Measurements from ENCODE around the gene SURF6. TPM values are rescaled to one million over a fixed set of nuclear protein-coding genes. Genes with fewer than 3 reads are reported as not detected.
"Not testable (repeated sequence)": the region's sequence is repeated elsewhere in the genome, so short reads cannot be mapped to it uniquely, and the experiment has no call there.

SURF6 gene
- polyA plus RNA-seq, 3 donors = 21.2 to 31.3 (median 29.9) TPM

DNA sequence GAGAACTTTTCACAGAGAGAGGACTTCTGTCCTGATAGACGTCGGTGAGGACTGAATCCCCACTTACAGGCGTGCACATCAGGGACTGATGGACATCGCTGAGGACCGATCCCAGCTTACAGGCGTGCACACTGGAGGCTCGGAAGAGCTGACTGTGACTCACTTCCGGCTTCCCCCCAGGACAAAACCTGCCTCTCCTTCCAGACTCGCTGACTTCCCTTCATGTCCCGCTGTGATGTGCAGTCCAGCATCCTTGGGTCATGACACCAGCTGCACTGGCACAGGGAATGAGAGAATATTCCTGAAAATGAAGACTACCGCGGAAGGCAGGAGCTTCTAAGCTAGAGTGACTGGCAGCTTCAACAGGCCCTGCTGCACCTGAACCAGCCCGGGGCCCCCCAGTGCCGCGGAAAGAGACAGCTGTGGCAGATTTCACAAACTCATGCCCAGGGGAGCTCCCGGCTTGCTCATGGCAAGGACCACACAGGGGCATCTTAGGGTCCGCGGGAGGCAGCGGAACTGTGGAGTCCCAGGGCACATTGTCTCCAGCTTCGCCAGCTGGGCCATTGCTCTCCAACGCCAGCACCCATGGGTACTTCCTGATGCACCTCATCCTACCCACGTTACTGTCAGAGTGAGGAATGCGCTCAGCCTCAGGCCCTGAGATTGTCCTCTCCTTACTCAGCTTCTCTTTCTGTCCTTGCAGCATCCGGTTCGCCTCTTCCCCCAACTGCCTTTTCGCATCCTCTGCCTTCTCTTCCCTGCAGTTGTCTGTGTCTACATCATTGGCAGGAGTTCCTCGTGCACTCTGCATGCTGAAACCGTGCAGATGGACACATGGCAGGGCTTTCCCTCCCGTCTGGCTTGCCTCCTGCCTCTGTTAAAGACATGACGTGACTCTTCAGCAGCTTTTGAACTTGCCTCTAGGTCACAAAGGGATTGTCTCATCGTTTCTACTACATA, 29.5 kb downstream of the SURF6 start:
- DNase-seq (ENCODE audit: extremely low read depth in 1 of 11, low read depth in 9 of 11, low spot score in 4 of 11) = no peak

DNA sequence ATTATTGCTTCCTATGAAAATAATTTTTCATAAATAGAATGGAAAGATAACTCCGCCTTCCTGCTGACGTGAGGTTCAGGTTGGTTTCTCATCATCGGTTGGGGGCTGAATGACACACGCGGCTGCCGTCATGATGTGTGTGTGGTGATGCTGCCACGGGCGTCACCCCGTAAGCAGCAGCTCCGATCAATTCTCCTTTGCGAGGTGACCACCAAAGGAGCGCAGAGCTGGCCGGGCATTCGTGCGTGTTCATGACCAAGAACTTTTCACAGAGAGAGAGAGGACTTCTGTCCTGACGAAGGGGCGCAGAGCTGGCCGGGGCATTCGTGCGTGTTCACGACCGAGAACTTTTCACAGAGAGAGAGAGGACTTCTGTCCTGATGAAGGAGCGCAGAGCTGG, 30.3 kb downstream of the SURF6 start:
- no peak for DNase-seq (ENCODE audit: extremely low read depth in 1 of 11, low read depth in 9 of 11, low spot score in 4 of 11)

DNA sequence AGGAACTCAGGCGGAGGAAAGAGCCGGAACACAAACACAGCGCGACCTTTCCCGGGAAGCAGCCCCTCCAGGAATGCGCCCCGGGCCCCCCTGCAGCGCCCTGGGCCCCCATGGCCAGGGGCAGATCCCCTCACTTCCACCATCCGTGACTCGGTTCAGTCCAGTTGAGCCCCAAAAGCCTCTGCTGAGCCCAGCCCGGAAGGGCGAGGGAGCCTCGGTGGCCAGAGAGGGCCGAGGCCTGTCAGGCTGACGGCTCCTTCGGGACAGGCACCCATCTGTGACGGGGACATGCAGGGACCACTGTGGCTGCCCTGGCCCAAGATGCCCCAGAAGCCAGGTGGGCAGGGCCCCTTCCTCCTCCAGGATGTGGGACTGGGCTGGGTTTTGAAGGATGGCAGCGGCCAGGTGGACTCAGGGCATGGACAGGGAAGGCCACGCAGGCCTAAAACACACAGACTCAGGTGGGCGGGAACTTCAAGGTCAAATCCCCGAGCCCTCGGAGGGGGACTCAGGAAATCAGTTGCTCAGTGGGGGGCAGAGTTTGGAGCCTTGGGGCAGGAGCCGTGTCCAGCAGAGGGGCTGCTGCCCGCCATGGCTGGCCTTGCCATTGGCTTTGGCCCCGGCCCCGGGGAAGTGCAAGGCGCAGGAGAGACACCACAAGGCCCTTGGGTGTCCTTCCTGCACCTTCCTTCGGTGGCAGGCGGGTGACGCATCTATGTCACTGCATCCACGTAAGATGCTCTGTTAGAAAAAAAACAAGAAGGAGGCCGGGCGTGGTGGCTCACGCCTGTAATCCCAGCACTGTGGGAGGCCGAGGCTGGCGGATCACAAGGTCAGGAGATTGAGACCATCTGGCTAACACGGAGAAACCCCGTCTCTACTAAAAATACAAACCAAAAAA, 31.3 kb downstream of the SURF6 start:
- DNase-seq (ENCODE audit: extremely low read depth in 1 of 11, low read depth in 9 of 11, low spot score in 4 of 11) = no peak

DNA sequence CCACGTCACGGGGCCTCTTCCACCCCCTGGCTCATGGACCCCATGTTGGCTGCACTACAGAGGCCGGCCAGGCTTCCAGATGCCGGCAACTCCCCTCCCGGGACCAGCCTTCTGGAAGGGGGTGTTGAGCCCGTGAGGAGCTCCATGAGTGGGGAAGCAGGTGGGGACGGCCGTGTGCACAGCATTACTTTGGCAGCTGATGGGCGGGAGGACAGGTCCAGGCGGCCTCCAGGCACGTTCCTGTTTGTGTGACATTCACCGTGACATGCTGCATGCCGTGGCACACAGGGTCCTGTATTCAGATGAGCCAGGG, 31.9 kb downstream of the SURF6 start:
- no peak for DNase-seq (ENCODE audit: extremely low read depth in 1 of 11, low read depth in 9 of 11, low spot score in 4 of 11)

DNA sequence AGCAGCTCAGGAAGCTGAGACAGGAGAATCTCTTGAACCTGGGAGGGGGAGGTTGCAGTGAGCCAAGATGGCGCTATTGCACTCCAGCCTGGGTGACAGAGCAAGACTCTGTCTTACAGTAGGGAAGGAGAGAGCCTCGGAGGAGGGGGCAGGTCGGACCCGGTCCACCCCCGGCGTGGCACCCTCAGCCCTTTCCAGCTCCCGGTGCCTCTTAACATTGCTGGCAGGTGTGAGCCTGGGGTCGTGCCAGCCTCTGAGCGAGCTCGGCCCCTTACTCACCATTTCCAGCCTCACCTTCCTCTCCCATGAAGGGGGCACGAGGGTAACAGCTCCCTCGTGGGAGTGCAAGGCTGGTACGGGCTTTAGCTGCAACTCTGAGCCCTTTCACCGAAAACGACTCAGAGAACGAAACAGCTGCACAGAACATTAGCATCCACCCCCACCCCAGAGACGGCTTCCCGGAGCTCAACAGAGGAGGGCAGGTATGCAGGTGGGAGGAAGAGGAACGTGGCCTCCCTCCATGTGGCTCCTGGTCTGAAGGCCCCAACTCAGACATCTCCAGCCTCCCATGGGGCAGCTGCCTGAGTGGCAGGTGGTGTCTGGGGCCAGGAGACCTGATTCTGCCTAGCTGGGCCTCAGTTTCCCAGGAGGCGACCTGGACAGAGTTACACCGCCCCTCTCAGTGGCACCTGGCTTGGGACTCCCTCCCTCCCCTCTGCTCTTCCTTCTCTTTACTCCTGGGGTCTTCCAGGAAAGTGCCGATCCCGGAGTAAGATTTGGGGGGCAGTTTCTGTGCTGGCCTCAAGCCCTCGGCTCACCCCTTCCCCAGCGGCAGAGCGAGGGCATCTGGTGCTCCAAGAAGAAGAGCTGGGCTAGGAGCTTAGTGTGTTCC, 32.5 kb downstream of the SURF6 start:
- DNase-seq (ENCODE audit: extremely low read depth in 1 of 11, low read depth in 9 of 11, low spot score in 4 of 11) = no peak

DNA sequence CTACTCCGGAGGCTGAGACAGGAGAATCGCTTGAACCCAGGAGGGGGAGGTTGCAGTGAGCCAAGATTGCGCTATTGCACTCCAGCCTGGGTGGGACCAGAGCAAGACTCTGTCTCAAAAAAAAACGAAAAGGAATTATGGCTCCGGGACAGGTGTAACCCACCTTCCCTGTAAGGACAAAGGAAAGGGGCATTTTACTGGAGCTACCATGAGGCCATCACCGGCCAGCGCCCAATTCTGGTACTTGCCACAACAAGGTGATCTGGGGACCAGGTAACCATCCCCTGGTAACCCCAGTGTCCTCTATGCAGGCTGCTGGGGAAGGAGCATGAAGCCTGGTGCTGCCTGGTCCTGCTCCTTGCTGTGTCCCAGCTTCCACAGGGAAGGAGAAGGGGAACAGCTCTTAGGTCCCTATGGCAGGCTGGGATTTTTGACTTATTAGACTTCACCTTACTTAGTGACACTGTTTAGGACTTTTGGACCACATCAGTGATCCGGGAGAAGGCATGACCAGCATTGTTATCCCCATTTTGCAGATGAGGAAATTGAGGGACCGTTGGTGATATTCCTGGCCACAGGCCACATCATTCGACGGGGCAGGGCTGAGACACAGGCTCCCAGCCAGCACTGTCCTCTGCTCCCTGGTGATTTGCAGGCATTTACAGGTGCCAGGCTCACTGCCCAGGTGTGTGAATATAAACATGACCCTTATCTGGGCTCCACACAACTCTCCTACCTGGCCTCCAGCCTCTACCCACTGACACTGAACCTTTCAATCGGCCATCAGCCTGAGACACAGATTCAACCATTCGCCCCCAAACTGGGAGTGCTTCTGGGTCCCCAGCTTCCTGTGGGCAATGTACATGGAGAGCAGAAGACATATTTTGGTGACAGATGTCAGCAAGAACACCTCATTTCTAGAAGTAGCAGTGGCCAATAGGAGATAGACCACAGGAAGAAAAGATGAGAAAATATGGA, 34.4 kb downstream of the SURF6 start:
- no peak for DNase-seq (ENCODE audit: extremely low read depth in 1 of 11, low read depth in 9 of 11, low spot score in 4 of 11)

DNA sequence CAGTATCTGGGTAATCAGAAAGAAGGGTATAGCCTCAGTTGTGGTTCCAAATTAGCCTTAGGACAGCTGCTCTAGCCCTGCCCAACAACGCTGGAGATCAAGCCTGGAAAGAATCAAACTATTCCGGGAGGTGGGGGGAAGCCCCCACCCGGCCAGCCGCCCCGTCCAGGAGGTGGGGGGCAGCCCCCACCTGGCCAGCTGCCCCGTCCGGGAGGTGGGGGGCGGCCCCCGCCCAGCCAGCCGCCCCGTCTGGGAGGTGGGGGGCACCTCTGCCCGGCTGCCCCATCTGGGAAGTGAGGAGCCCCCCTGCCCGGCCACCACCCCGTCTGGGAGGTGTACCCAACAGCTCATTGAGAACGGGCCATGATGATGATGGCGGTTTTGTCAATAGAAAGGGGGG, 36.0 kb downstream of the SURF6 start:
- DNase-seq (ENCODE audit: extremely low read depth in 1 of 11, low read depth in 9 of 11, low spot score in 4 of 11) = not testable (repeated sequence)

DNA sequence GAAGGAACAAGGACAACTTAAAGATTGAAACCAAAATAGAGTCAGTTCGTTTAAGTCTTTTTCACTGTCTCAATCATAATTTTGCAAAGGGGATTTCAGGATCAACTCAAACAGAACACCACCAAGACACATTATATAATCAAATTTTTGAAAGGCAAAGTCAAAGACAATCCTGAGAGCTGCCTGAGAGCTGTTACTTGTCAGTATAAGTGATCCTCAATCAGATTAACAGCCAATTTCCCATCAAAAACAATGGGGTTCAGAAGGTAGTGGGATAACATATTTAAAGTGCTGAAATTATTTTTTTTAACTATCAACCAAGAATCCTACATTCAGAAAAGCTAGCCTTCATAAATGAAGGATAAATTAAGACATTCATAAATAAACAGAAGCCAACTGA, 41.7 kb downstream of the SURF6 start:
- no peak for DNase-seq (ENCODE audit: extremely low read depth in 1 of 11, low read depth in 9 of 11, low spot score in 4 of 11)

DNA sequence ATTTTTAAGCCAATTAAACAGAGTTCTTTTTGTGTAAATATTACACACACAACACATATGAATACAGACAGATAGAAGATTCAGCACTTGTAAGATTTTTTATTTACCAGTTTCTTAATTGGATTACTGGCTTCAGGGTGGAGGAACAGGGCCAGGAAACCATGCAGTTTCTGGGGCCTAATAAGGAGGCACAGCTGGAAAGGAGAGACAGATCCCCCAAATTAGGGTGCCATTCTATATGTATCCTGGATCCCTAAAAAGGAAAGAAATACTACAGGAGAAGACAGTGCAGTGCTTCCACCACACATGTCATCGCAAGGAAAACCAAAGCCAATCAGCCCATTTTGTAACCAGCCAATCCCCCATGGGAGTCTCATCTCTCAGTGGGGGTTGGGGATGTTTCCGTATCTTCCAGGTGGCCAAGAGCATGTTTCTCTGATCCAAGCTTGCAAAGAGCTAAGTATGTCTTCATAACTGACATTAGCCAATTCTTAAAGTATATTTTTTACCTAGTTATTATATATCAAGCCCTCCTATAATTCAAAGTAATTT, 45.2 kb downstream of the SURF6 start:
- DNase-seq (ENCODE audit: extremely low read depth in 1 of 11, low read depth in 9 of 11, low spot score in 4 of 11) = no peak

DNA sequence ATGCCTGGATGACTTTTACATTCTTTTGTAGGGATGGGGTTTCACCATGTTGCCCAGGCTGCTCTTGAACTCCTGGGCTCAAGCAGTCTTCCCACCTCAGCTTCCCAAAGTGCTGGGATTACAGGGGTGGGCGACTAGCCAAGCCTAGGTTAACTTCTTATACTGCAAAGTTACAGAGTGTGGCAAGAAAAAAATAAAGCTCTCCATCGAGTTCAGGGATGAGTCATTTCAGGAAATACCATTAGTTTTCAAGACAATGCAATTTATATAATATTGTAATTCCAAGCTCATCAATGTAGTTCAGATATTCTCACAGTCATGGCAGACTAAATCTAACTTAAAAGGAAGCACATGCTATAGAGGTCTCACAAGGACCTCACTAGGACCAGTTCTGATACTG, 49.5 kb downstream of the SURF6 start:
- no peak for DNase-seq (ENCODE audit: extremely low read depth in 1 of 11, low read depth in 9 of 11, low spot score in 4 of 11)

DNA sequence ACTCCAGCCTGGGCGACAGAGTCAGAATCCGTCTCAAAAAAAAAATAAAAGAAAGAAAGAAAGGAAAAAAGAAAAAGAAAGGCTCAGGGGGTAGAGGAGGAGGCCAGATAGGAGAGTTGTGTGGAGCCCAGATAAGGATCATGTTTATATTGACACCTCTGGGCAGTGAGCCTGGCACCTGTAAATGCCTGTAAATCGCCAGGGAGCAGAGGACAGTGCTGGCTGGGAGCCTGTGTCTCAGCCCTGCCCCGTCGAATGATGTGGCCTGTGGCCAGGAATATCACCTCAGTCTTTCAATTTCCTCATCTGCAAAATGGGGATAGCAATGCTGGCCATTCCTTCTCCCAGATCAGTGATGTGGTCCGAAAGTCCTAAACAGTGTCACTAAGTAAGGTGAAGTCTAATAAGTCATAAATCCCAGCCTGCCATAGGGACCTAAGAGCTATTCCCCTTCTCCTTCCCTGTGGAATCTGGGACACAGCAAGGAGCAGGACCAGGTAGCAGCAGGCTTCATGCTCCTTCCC, 50.7 kb downstream of the SURF6 start:
- DNase-seq (ENCODE audit: extremely low read depth in 1 of 11, low read depth in 9 of 11, low spot score in 4 of 11) = no peak

DNA sequence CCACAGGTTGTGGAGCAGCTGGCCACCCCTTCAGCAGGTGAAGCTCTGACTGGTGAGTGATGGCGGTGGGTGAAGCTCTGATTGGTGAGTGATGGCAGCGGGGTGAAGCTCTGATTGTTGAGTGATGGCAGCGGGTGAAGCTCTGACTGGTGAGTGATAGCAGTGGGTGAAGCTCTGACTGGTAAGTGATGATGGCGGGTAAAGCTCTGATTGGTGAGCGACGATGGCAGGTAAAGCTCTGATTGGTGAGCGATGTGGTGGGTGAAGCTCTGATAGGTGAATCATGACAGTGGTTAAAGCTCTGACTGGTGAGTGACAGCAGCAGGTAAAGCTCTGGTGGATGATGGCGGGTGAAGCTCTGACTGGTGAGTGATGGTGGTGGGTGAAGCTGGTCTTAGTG, 51.6 kb downstream of the SURF6 start:
- no peak for DNase-seq (ENCODE audit: extremely low read depth in 1 of 11, low read depth in 9 of 11, low spot score in 4 of 11)

DNA sequence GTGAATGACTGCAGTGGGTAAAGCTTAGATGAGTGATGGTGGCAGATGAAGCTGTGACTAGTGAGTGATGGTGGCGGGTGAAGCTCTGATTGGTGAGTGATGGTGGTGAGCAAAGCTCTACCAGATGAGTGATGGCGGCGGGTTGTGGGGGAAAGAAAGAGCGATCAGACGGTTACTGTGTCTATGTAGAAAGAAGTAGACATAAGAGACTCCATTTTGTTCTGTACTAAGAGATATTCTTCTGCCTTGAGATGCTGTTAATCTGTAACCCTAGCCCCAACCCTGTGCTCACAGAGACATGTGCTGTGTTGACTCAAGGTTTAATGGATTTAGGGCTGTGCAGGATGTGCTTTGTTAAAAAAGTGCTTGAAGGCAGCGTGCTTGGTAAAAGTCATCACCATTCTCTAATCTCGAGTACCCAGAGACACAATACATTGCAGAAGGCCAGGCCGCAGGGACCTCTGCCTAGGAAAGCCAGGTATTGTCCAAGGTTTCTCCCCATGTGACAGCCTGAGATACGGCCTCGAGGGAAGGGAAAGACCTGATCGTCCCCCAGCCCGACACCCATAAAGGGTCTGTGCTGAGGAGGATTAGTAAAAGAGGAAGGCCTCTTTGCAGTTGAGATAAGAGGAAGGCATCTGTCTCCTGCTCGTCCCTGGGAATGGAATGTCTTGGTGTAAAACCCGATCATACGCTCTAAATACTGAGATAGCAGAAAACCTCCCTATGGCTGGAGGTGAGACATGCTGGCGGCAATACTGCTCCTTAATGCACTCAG, 52.5 kb downstream of the SURF6 start:
- not testable (repeated sequence) for DNase-seq (ENCODE audit: extremely low read depth in 1 of 11, low read depth in 9 of 11, low spot score in 4 of 11)

DNA sequence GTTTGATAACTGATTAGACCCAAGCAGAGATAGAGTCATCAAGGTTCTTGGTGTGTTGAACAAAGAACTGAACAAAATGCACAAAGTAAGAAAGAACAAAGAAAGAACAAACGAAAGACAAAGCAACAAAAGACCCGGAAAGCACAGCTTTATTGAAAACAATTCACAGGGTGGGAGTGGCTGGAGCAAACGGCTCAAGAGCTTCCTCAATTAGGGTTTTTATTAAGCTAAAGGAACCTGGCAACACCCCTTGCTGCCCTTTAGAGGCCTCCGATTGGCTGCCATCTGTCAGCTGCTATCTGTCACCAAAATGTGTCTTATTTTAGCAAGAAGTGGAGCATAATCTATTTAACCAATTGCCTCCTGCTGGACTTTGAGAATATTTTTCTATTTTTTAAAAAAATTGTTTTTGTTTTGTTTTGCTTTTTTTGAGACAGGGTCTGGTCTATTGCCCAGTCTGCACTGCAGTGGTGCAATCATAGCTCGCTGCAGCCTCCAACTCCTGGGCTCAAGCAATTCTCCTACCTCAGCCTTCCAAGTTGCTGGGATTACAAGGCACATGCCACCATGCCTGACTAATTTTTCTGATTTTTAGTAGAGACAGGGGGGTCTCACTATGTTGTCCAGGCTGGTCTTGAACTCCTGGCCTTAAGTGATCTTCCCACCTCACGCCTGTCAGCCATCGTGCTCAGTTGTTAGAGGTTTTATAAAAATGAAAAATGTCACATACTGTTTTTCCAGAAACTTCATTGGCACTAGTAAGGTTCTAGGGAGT, 53.3 kb downstream of the SURF6 start:
- no peak for DNase-seq (ENCODE audit: extremely low read depth in 1 of 11, low read depth in 9 of 11, low spot score in 4 of 11)

DNA sequence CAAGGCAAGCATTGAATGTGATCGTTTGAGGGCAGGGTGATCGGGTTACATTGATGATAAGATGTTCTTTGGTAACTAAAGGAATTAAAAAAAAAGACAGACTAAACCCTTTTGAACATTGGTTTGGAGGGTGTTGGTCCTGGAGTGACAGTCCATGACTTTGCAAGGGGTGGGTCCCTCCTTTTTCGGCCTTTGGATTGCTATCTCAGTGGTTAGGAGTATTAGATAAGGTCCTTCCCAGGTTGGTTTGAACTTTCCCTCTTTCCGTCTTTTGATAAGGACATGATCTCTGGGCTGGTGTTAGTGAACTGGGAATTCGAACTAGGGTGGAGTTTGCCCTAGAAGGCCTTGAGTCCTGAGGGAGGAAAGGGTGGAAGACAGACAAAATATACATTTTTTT, 55.6 kb downstream of the SURF6 start:
- no peak for DNase-seq (ENCODE audit: extremely low read depth in 1 of 11, low read depth in 9 of 11, low spot score in 4 of 11)
